Natural killer cell treated with Interleukin-12 subunit alpha and Interleukin-12 subunit beta and Interleukin-15 and Interleukin-18, amount 100 ng/mL, for 72 hours (primary cell): ENCODE measurements around the gene RASSF8. TPM values are rescaled to one million over a fixed set of nuclear protein-coding genes. Genes with fewer than 3 reads are reported as not detected.

ENCODE experiments used
- ATAC-seq, 2 donors: fragments of 150-1000 bp; cut with Tn5 transposase in 1 of 2; sonication (Bioruptor Pico), chemical (Tn5 transposase) in 1 of 2; 2 replicates each; pipeline ENCODE4 v1.10.0; 2021
- DNase-seq: peaks from one replicate; pipeline ENCODE4 v3.0.0; 2022; ENCODE audit warnings: low spot score
- H3K27ac Mint-ChIP-seq, 2 donors: 1 replicate in 1 of 2; 2 replicates in 1 of 2; pipeline ENCODE4 v1.8.0; 2022; ENCODE audit warnings: mixed read lengths in 2 of 2, mild to moderate bottlenecking in 1 of 2, moderate library complexity in 1 of 2
- H3K27me3 Mint-ChIP-seq, 2 donors: 1 replicate in 1 of 2; 2 replicates in 1 of 2; pipeline ENCODE4 v1.8.0; 2022; ENCODE audit warnings: mixed read lengths in 2 of 2
- H3K36me3 Mint-ChIP-seq: one replicate; pipeline ENCODE4 v1.8.0; 2022; ENCODE audit warnings: mixed read lengths
- H3K4me1 Mint-ChIP-seq, 2 donors: 1 replicate in 1 of 2; 2 replicates in 1 of 2; pipeline ENCODE4 v1.8.0; 2022; ENCODE audit warnings: low read depth in 2 of 2, mixed read lengths in 2 of 2, mild to moderate bottlenecking in 1 of 2
- H3K4me3 Mint-ChIP-seq: one replicate; pipeline ENCODE4 v1.8.0; 2022; ENCODE audit warnings: mixed read lengths
- H3K9me3 Mint-ChIP-seq: 2 replicates; pipeline ENCODE4 v1.8.0; 2022; ENCODE audit warnings: mixed read lengths
- total RNA-seq, 2 donors: library from RNA; stranded (reverse); gene quantifications; one replicate each; pipeline ENCODE4 v1.2.3, GENCODE V29; 2022

RASSF8 gene
- total RNA-seq, 2 donors from 2014 or later, result 3.5 to 5.7 TPM

DNA sequence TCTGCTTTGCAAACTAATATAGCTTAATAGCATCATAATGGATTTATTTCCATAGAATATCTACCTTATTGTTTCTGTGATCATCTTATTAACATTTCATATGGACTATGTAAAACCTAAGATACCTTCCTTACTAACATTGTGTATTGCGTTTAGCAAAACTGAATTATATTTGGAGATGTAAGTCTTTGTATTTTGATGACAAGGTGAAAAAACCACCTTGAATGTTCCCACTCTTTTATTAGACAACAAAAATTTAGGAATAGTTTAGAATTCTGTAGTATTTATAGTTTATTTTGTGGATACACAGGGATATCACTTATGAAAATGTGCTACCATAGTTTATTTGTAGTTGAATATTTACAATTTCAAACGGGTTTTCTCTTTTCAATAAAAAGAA lies 32.0 kb downstream of the RASSF8 start:
- Mint-ChIP-seq H3K27ac (no peak overlapping the region), H3K4me1 (no peaks in the 10 kb centered on the region), H3K36me3 (no peaks in the 10 kb centered on the region), H3K27me3 (peaks cover 3 to 14% of the 10 kb centered on the region in 2 donors), H3K4me3 (no peak overlapping the region), H3K9me3 (no peaks in the 10 kb centered on the region)
- DNase-seq (no peak), ATAC-seq (no peak)

DNA sequence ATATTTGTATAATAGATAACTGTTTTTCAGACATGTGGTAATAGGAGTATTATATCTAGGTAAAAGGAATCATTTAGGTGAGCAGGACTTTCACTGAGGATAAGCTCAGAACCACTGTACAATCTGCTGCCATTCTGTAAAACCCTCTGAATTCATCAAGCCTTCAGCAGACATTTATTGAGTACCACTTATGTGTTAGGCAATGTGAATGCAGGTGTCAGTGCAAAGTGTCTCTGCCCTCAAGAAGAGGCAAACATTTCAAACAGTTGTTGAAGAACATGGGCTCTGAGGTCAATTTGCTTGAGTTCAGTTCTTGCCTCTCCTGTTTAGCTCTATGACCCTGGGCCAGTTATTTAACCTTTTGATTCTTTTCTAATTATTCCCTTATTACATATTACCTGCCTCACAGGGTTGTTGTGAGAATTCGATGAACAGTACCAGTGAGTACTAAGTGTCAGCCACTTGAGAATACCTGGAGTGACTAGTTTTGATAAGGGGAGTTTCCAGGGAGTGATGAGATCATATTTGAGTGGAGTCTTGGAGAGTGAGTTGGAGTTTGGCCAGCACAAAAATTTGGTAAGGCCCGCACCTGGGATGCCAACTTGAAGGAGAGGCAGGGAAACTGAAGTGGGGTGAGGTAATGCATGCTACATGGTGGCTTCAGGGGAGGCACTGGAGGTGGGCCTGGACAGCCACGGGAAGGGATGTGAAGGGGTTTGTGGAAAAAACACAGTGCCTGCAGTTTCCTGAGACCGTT lies 33.7 kb downstream of the RASSF8 start:
- Mint-ChIP-seq H3K4me1 (no peaks in the 10 kb centered on the region), H3K27ac (no peak overlapping the region), H3K4me3 (no peak overlapping the region), H3K36me3 (no peaks in the 10 kb centered on the region), H3K9me3 (no peaks in the 10 kb centered on the region), H3K27me3 (peaks cover 3 to 7% of the 10 kb centered on the region in 2 donors)
- DNase-seq, result no peak
- ATAC-seq, result no peak

DNA sequence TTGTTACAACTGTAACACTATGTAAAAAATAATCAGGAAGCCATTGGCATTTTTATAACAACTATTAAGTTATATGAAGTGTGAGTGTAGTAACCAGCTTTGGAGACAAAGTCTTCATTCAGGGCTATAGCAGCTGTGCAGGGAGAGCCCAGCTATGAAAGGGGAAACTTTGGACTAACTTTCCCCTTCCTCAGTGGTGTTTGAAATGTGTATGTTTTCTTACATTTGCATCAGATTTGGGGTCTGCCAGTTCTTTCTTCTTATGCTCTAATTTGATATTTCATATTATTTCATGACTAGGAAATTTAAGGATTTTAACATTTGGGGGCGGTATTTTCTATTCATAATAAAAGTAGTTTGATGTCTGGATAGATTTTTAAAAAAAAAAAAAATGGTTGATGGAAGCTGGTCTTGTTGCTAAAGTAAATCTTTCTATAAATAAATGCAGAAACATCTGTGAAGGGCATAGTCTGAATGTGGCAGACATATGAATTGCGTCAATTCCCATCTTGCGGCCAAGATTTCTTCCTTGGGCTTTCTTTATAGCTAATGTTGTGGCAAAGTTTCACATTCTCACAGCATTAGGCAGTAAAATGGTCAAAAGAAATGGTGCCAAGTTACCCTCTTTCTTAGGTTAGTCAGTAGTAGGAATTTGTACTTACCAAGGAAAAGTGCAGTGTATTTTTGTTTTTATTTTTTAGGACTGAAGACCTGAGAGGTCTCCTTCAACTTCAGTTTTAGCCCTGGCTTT lies 35.6 kb downstream of the RASSF8 start:
- no peak for ATAC-seq
- Mint-ChIP-seq H3K36me3 (no peaks in the 10 kb centered on the region), H3K9me3 (no peaks in the 10 kb centered on the region), H3K27me3 (peaks cover 3 to 7% of the 10 kb centered on the region in 2 donors), H3K4me1 (no peaks in the 10 kb centered on the region), H3K27ac (no peak overlapping the region), H3K4me3 (no peak overlapping the region)
- no peak for DNase-seq

DNA sequence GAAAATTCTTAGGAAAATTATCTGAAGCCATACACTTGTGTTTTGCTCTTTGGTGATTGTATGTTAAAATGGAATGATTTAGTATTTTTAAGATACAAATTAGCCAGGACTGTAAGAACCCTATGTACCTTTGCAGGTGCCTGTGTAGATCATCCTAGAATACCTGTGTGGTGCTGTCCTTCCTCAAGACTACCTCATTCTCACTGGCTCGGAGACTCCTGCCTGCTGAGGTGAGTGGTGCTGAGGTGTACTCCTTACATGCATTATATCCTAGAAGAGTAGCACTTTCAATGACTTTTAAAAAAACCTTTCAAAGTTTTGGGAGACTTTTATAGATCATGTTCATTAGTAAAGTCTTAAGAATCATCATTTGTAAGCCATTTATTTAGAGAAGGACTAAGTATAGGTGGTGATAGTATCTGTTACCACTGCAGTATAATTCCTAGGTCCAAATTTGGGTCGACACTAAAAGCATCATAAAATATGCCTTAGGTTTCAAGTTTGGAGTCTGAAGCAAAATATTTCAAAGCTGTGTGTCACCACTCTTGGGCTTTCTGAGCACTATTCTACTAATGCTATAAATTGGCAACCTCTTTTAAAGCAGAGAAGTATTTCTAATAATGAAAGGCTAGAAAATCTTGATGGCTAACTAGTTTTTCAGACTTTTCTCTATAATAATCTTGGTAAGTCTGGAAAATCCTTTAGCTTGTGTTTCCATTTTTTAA lies 36.6 kb downstream of the RASSF8 start:
- ATAC-seq (no peak), DNase-seq (no peak)
- Mint-ChIP-seq H3K27me3 (peaks cover 3 to 7% of the 10 kb centered on the region in 2 donors), H3K4me1 (no peaks in the 10 kb centered on the region), H3K27ac (no peak overlapping the region), H3K36me3 (no peaks in the 10 kb centered on the region), H3K9me3 (no peaks in the 10 kb centered on the region), H3K4me3 (no peak overlapping the region)

DNA sequence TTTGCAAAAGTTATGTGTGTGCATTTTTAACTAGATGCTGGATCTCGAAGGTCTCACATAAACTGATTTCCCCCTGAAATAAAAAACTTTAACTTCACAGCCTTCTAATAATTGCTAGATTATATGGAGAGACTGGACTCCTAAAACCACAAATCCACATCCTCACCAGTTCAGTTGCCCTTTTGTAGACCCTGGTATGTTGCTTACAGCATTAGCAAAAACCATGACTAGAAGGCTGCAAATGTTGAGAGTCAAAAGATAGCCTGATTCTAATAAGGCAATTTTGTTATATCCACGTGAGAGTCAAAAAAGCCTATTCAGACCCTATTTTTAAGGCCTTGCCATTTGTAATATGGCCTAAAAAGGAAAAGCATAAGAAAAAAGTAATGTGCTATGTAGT lies 37.4 kb downstream of the RASSF8 start:
- DNase-seq, result no peak
- Mint-ChIP-seq H3K27ac (no peak overlapping the region), H3K4me1 (no peaks in the 10 kb centered on the region), H3K4me3 (no peak overlapping the region), H3K27me3 (peaks cover 3 to 7% of the 10 kb centered on the region in 2 donors), H3K9me3 (no peaks in the 10 kb centered on the region), H3K36me3 (no peaks in the 10 kb centered on the region)
- no peak for ATAC-seq

DNA sequence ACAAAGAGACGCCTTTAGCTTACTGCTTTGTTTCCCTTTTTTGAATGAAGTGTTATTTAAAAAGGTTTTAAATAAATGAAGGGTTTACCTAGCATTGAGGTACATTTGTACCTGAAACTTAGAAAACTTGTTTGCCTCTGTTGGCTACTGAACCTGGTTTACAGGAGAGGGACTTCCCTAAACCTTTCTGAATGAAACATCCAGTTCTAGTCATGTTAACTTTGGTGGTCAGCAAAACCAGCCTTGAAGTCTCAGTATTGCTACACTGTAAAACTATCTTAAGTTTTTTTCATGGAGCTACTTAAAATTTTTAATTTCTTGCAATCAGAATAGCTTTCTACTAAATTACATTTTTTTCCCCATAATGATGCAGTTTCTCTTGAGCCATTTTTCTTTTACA lies 38.2 kb downstream of the RASSF8 start:
- Mint-ChIP-seq H3K27ac (no peak overlapping the region), H3K4me1 (no peaks in the 10 kb centered on the region), H3K9me3 (no peaks in the 10 kb centered on the region), H3K27me3 (peaks cover 3 to 7% of the 10 kb centered on the region in 2 donors), H3K4me3 (no peak overlapping the region), H3K36me3 (no peaks in the 10 kb centered on the region)
- ATAC-seq (no peak), DNase-seq (no peak)

DNA sequence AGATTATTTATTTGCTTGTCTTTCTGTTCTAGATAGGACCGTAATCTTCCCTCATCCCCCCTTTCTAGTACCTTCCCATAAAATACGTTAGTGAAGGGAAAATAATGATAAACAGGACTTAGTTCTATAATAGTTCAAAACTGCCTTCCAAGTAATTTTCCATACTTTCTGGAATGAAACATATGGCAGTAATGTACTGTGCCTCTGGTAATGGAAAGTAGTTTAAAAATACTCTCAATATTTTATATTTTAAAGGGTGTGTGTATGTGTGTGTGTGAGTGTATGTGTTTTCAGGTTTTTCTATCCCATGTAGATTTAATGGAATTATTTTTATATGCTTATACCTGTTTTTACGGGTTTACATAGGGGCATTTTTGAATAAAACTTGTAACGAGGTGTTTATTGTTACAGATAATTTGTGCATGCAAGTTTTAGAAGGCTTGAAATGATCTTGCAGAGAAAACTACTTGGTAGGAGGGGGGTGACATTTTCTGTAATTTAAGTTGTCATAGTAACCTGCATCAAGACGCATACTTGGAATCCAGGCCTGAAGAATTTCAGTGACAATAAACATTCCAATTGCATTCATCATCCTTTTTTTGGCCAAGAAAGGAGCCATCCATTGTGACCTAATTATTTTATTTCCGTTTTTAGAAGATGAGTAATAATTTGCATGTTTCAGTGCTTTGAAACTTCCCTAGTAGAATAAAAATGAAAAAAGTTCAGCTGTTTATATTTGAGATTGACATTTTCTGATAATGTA lies 38.9 kb downstream of the RASSF8 start:
- Mint-ChIP-seq H3K36me3 (no peaks in the 10 kb centered on the region), H3K4me3 (no peak overlapping the region), H3K27ac (no peak overlapping the region), H3K4me1 (no peaks in the 10 kb centered on the region), H3K9me3 (no peaks in the 10 kb centered on the region), H3K27me3 (peaks cover 2 to 3% of the 10 kb centered on the region in 2 donors)
- no peak for DNase-seq
- ATAC-seq, result no peak

DNA sequence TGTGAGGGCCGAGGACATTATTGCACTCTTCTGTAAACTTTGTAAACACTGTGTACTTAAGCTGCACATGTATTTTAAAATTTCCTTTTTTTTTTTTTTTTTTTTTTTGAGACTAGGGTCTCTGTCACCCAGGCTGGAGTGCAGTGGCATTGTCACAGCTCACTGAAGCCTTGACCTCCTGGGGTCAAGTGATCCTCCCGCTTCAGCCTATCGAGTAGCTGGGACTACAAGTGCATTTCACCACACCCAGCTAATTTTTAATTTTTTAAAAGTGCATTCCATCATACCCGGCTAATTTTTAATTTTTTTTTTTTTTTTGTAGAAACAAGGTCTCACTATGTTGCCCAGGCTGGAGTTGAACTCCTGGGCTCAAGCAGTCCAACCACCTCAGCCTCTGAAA lies 42.4 kb downstream of the RASSF8 start:
- Mint-ChIP-seq H3K27me3 (peaks cover 0 to 2% of the 10 kb centered on the region in 2 donors), H3K27ac (no peak overlapping the region), H3K36me3 (peaks cover 4% of the 10 kb centered on the region), H3K4me3 (no peak overlapping the region), H3K4me1 (no peaks in the 10 kb centered on the region), H3K9me3 (peaks cover 4% of the 10 kb centered on the region)
- no peak for ATAC-seq
- no peak for DNase-seq

DNA sequence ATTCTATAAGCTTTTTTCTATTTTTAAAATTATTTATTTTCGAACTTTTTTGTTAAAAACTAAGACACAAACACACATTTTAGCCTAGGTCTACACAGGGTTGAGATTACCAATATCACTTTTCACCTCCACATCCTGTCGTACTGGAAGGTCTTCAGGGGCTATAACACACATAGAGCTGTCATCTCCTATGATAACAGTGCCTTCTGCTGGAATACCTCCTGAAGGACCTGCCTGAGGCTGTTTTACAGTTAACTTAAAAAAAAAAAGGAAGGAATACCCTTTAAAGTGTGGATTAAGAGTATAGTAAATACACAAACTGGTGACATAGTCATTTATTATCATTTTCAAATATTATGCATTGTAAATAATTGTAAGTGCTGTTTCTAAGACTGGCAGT lies 43.0 kb downstream of the RASSF8 start:
- no peak overlapping the region for H3K27ac Mint-ChIP-seq
- no peak for ATAC-seq
- no peak overlapping the region for H3K4me3 Mint-ChIP-seq
- H3K9me3 Mint-ChIP-seq, result peaks cover 4% of the 10 kb centered on the region
- peaks cover 4% of the 10 kb centered on the region for H3K36me3 Mint-ChIP-seq
- no peak for DNase-seq
- no peaks in the 10 kb centered on the region for H3K4me1 Mint-ChIP-seq
- peaks cover 0 to 7% of the 10 kb centered on the region in 2 donors for H3K27me3 Mint-ChIP-seq

DNA sequence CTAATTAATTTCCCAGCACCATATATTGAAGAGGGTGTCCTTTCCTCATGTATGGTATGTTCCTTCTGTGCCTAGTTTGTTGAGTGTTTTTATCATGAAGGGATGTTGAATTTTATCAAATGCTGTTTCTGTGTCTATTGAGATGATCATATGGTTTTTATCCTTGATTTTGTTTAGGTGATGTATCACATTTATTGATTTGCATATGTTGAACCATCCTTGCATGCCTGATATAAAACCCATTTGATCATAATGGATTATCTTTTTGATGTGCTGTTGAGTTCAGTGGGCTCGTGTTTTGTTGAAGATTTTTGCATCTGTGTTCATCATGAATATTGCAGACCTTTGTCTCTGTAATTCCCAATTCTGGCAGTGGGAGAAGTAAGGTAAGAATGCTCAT lies 44.6 kb downstream of the RASSF8 start:
- Mint-ChIP-seq H3K4me1 (peaks cover 0 to 2% of the 10 kb centered on the region in 2 donors), H3K9me3 (peaks cover 4% of the 10 kb centered on the region), H3K4me3 (no peak overlapping the region), H3K36me3 (peaks cover 4% of the 10 kb centered on the region), H3K27me3 (peaks cover 0 to 7% of the 10 kb centered on the region in 2 donors), H3K27ac (no peak overlapping the region)
- no peak for ATAC-seq
- DNase-seq, result no peak

DNA sequence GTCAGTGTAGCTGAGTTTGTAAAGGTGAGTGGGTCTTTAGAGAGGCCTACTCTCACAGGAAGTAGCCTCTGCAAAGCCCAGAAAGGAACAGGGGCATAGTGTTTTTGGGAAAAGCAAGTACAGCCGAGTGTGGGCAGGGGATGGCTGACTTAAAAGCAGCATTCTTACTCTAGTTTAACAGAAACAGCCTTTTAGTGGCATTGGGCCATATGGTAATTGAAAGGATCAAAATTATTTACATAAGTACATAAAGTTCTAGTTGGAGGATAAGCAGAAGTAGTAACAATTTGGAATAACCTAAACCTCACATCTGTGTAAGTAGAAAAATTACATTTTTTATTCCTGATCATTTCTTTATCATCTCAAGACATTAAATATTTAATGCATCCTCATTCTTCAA lies 49.1 kb downstream of the RASSF8 start:
- H3K27me3 Mint-ChIP-seq, result peaks cover 3 to 16% of the 10 kb centered on the region in 2 donors
- DNase-seq, result no peak
- no peak for ATAC-seq
- H3K4me1 Mint-ChIP-seq, result peaks cover 0 to 2% of the 10 kb centered on the region in 2 donors
- H3K27ac Mint-ChIP-seq, result no peak overlapping the region
- H3K4me3 Mint-ChIP-seq, result no peak overlapping the region
- peaks cover 4% of the 10 kb centered on the region for H3K36me3 Mint-ChIP-seq
- peaks cover 4% of the 10 kb centered on the region for H3K9me3 Mint-ChIP-seq

DNA sequence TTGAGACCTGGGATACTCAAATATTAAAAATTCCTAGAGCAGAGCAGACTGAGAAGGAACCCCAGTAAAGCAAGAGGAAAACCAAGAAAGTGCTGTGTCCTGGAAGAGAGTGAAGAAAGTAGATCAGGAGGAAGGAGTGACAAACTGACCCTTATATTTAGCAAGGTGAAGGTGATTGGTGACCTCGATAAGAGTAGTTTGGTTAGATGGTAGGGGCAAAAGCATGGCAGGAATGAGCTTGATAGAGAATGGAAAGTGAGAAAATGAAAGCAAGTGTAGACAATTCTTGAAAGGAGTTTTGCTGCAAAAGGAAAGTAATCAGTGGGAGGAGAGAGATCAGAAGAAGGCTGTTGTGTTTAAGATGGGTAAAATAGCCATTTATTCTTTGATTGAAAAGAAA lies 51.1 kb downstream of the RASSF8 start:
- DNase-seq, result no peak
- Mint-ChIP-seq H3K36me3 (no peaks in the 10 kb centered on the region), H3K4me1 (peaks cover 0 to 2% of the 10 kb centered on the region in 2 donors), H3K27me3 (peaks cover 3 to 16% of the 10 kb centered on the region in 2 donors), H3K4me3 (no peak overlapping the region), H3K9me3 (no peaks in the 10 kb centered on the region), H3K27ac (no peak overlapping the region)
- no peak for ATAC-seq

DNA sequence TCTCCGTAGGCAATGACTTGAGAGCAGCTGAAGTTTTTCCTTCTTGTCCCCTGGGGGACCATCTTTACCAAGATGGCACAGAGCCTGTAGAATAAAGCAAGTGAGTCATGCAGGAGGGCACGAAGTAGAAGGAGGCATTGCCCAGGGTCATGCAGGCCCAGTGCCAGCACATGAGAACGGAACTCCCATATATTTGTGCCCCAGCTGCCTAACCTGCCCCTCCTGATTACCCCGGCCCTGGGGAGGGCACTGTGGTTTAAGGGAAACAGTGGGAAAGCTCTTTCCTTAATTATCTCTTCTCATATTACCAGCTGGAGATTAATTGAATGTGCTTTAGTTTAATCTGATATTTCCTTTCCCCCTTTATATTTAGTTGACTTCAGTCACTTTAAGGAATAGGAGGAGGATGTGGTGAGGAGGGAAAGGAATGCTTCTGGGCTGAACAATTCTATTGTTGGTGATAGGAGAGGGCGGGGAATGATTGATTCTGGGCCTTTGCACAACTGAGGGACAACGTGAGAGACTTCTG lies 51.9 kb downstream of the RASSF8 start:
- Mint-ChIP-seq H3K9me3 (no peaks in the 10 kb centered on the region), H3K27me3 (peaks cover 3 to 16% of the 10 kb centered on the region in 2 donors), H3K4me1 (peaks cover 0 to 2% of the 10 kb centered on the region in 2 donors), H3K4me3 (no peak overlapping the region), H3K36me3 (no peaks in the 10 kb centered on the region), H3K27ac (no peak overlapping the region)
- ATAC-seq (peak in 1 of 2 donors; percentile 32), DNase-seq (no peak)
